HepG2 (cell line): ENCODE results near the gene TGFA. TPM values are rescaled to one million over a fixed set of nuclear protein-coding genes. Genes with fewer than 3 reads are reported as not detected.

Experiments used
- BHLHE40 ChIP-seq: IDR thresholded peaks from 2 replicates; pipeline ENCODE4 v1.6.1; 2011; ENCODE audit warnings: low read length, improper control_type of control experiment
- CREBL2 ChIP-seq: sonication (generic); formaldehyde crosslinking; IDR thresholded peaks from 2 replicates; pipeline ENCODE4 v1.8.1; 2023; ENCODE audit warnings: missing genetic modification reagents, mild to moderate bottlenecking, borderline replicate concordance
- IKZF4 ChIP-seq: sonication (generic); formaldehyde crosslinking; IDR thresholded peaks from 2 replicates; pipeline ENCODE4 v1.5.1; 2020; ENCODE audit warnings: borderline replicate concordance, mild to moderate bottlenecking, low read depth, missing genetic modification reagents; ENCODE audit errors: not compliant biosample characterization
- IRF9 ChIP-seq: sonication (generic); formaldehyde crosslinking; IDR thresholded peaks from 2 replicates; pipeline ENCODE4 v1.8.0; 2022; ENCODE audit warnings: missing genetic modification reagents, mild to moderate bottlenecking, borderline replicate concordance
- KLF6 ChIP-seq: IDR thresholded peaks from 2 replicates; pipeline ENCODE4 v1.8.0; 2016; ENCODE audit warnings: missing biosample characterization, missing genetic modification reagents
- PATZ1 ChIP-seq: sonication (generic); formaldehyde crosslinking; IDR thresholded peaks from 2 replicates; pipeline ENCODE4 v1.4.0; 2020; ENCODE audit warnings: missing genetic modification reagents
- STAT5B ChIP-seq: sonication (generic); formaldehyde crosslinking; IDR thresholded peaks from 2 replicates; pipeline ENCODE4 v1.4.0; 2020; ENCODE audit warnings: missing genetic modification reagents
- ZBTB7B ChIP-seq: sonication (generic); formaldehyde crosslinking; IDR thresholded peaks from 2 replicates; pipeline ENCODE4 v1.4.0; 2020; ENCODE audit warnings: missing genetic modification reagents
- ZNF441 ChIP-seq: sonication (generic); formaldehyde crosslinking; IDR thresholded peaks from 2 replicates; pipeline ENCODE4 v1.7.0; 2021; ENCODE audit warnings: missing genetic modification reagents, borderline replicate concordance
- ZNF776 ChIP-seq: sonication (generic); formaldehyde crosslinking; IDR thresholded peaks from 2 replicates; pipeline ENCODE4 v1.4.0; 2020; ENCODE audit warnings: mild to moderate bottlenecking, missing genetic modification reagents
- polyA plus RNA-seq, 8 experiments: library from polyadenylated mRNA; depleted of rRNA in 3 of 8; stranded (reverse) in 7 of 8; unstranded in 1 of 8; fragments of >200 nt; fragmentation: Illumina TruSeq in 4 of 8; extraction: Trizol in 4 of 8; gene quantifications; 2 replicates each; pipeline versions ENCODE4 v1.2.1 to v1.2.3, GENCODE V29; 2011 to 2016; ENCODE audit warnings: low read depth in 4 of 8, missing spikeins in 1 of 8, mixed read lengths in 1 of 8; ENCODE audit not compliant: insufficient read depth in 1 of 8
- total RNA-seq, 5 experiments: library from RNA; depleted of rRNA; stranded (reverse); fragments of >200 nt; fragmentation: Illumina TruSeq; extraction: Trizol; gene quantifications; 2 replicates each; pipeline ENCODE4 v1.2.3, GENCODE V29; 2016; ENCODE audit warnings: low read depth in 1 of 5
- TF ChIP-seq, protein P1 (sequence below): IDR thresholded peaks from 2 replicates; pipeline ENCODE4 v1.4.0; 2020; ENCODE audit warnings: mild to moderate bottlenecking, missing genetic modification reagents
- TF ChIP-seq, protein P2 (sequence below): sonication (generic); formaldehyde crosslinking; IDR thresholded peaks from 2 replicates; pipeline ENCODE4 v1.5.1; 2020; ENCODE audit warnings: mild to moderate bottlenecking, moderate library complexity, missing genetic modification reagents
- TF ChIP-seq, protein P3 (sequence below): IDR thresholded peaks from 2 replicates; pipeline ENCODE4 v1.6.1; 2016; ENCODE audit warnings: mild to moderate bottlenecking, missing biosample characterization, missing genetic modification reagents
- TF ChIP-seq, protein P4 (sequence below): sonication (generic); formaldehyde crosslinking; IDR thresholded peaks from 2 replicates; pipeline ENCODE4 v1.8.0; 2022; ENCODE audit warnings: mild to moderate bottlenecking, missing genetic modification reagents

The TGFA gene
- total and polyA plus RNA-seq, 2 of the 13 experiments (the other 11 are each of a cell fraction or from before 2014, with no cell fraction given) = 7.8 to 15.3 TPM

GRCh38 chr2:70557171-70557838 is 3.7 kb upstream of the TGFA start (continued):
- TF ChIP-seq, protein P1, sequence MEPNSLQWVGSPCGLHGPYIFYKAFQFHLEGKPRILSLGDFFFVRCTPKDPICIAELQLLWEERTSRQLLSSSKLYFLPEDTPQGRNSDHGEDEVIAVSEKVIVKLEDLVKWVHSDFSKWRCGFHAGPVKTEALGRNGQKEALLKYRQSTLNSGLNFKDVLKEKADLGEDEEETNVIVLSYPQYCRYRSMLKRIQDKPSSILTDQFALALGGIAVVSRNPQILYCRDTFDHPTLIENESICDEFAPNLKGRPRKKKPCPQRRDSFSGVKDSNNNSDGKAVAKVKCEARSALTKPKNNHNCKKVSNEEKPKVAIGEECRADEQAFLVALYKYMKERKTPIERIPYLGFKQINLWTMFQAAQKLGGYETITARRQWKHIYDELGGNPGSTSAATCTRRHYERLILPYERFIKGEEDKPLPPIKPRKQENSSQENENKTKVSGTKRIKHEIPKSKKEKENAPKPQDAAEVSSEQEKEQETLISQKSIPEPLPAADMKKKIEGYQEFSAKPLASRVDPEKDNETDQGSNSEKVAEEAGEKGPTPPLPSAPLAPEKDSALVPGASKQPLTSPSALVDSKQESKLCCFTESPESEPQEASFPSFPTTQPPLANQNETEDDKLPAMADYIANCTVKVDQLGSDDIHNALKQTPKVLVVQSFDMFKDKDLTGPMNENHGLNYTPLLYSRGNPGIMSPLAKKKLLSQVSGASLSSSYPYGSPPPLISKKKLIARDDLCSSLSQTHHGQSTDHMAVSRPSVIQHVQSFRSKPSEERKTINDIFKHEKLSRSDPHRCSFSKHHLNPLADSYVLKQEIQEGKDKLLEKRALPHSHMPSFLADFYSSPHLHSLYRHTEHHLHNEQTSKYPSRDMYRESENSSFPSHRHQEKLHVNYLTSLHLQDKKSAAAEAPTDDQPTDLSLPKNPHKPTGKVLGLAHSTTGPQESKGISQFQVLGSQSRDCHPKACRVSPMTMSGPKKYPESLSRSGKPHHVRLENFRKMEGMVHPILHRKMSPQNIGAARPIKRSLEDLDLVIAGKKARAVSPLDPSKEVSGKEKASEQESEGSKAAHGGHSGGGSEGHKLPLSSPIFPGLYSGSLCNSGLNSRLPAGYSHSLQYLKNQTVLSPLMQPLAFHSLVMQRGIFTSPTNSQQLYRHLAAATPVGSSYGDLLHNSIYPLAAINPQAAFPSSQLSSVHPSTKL (CRISPR knock-in tag) = peak; percentile 77
- TF ChIP-seq, protein P2, sequence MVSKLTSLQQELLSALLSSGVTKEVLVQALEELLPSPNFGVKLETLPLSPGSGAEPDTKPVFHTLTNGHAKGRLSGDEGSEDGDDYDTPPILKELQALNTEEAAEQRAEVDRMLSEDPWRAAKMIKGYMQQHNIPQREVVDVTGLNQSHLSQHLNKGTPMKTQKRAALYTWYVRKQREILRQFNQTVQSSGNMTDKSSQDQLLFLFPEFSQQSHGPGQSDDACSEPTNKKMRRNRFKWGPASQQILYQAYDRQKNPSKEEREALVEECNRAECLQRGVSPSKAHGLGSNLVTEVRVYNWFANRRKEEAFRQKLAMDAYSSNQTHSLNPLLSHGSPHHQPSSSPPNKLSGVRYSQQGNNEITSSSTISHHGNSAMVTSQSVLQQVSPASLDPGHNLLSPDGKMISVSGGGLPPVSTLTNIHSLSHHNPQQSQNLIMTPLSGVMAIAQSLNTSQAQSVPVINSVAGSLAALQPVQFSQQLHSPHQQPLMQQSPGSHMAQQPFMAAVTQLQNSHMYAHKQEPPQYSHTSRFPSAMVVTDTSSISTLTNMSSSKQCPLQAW (CRISPR knock-in tag) = peak; percentile 57; the same call in 1 of the 2 replicates
- TF ChIP-seq ZNF776 (CRISPR knock-in tag) (no peak), ZNF441 (CRISPR knock-in tag) (no peak), BHLHE40 (peak; percentile 2; the same call in 1 of the 2 replicates), STAT5B (CRISPR knock-in tag) (no peak), IRF9 (no peak; the same call in 1 of the 2 replicates), ZBTB7B (CRISPR knock-in tag) (peak; percentile 37), CREBL2 (CRISPR knock-in tag) (0 out of 2 replicates have a peak, but pooled peaks have one; percentile 36), KLF6 (CRISPR knock-in tag) (no peak), IKZF4 (CRISPR knock-in tag) (peak; percentile 50), PATZ1 (peak; percentile 40; the same call in 1 of the 2 replicates)
- TF ChIP-seq, protein P3, sequence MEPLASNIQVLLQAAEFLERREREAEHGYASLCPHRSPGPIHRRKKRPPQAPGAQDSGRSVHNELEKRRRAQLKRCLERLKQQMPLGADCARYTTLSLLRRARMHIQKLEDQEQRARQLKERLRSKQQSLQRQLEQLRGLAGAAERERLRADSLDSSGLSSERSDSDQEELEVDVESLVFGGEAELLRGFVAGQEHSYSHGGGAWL (CRISPR knock-in tag) = no peak; the same call in 1 of the 2 replicates
- TF ChIP-seq, protein P4, sequence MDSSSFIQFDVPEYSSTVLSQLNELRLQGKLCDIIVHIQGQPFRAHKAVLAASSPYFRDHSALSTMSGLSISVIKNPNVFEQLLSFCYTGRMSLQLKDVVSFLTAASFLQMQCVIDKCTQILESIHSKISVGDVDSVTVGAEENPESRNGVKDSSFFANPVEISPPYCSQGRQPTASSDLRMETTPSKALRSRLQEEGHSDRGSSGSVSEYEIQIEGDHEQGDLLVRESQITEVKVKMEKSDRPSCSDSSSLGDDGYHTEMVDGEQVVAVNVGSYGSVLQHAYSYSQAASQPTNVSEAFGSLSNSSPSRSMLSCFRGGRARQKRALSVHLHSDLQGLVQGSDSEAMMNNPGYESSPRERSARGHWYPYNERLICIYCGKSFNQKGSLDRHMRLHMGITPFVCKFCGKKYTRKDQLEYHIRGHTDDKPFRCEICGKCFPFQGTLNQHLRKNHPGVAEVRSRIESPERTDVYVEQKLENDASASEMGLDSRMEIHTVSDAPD = no peak; the same call in 1 of the 2 replicates
